CD4-positive, alpha-beta T cell treated with Interleukin-2 at 100 ng/mL for 4 hours (primary cell): Measurements from ENCODE around the gene UST.
A peak's percentile ranks its signal among the peaks of the same experiment; 100 is the strongest.

ENCODE experiments used
- DNase-seq: peaks from one replicate; pipeline ENCODE4 v3.0.0-alpha.2; 2020; ENCODE audit warnings: low spot score

UST gene

GRCh38 chr6:148803979-148804378 lies 57.1 kb downstream of the UST start:
- DNase-seq = no peak

DNA sequence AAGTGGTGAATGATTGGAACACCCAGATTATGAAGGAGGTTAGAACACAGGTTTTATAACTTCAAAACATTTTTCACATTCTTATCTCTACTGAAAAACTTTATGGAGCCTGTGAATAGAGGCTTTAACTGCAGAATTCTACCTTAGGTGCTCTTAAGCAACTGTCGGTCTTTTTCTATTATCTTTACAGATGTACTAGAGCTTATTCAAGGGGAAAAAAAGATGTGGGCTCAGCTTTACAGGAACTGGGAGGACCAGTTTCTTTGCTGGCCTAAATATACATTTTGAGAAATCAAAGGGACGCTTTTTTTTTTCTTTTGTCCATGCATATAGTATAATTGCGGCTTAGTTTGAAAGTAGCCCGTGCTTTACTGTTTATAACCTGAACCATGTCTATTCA lies 58.9 kb downstream of the UST start:
- no peak for DNase-seq

DNA sequence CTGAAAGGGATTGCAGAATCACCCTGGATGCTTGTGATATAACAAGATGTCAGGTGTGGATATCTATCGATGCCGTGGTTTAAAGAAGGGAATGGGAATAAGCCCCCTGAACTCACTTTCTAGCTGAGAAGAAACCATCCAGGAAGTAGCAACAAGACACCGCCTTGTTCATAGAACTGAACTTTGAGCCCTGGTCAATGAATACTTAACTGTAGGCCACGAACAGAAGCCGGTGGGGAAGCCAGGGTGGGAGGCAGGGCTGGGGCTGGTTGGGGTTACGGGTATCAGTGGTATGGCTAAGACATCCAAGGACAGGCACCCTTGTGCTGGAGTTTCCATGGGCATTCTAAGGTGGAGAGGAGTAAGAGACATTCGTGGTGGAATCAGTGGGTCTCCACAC lies 61.0 kb downstream of the UST start:
- no peak for DNase-seq

- no peak for DNase-seq
Observed at GRCh38 chr6:148808786-148809304, 62.0 kb downstream of the UST start.

DNA sequence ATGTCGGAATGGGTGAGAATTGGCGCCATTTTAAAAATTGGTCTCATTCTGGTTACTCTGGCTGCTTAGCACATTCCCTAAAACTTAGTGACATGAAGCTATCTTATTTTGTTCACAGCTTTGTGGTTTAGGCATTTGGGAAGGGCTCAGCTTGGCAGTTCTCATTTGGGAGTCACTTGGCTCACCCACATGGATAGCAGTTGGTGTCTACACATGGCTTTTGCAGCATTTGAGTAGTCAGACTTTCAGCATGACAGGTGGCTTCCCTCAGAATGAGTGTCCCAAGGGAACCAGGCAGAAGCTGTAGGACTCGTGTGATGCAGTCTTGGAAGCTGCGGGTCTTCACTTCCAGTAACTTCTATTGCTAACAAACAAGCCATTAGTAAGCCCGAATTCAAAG lies 64.6 kb downstream of the UST start:
- DNase-seq = no peak

DNA sequence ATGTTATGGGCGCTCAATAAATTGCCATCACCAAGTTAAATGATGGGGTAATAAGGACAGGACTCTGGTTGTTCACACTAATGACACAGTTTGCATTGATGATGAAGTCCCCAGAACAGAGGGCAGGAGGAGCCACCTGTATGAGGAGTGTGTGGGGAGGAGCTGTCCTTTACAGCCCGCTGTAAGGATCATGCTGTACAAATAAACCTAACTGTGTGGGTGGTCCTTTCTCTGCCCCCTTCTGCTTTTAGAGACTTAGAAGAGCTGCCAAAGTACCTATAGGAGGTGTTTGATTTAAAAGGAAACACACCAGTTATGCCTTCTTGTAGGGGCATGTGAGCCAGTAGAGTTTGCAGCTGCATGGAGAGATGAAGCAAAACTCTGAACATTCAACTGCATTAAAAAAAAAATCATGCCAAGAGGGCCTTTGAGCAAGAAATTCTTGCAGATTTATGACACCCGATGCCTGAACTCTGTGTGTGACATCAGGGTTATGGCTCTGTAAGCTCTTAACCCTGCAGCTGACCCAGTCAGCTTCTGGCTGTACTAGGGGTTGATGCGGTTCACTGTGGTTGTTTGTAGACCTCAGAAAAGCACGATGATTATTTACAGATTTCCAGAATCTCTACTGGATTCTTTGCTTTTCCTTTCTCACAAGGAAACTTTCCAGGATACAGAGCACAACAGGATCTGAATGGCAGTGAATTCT lies 67.4 kb downstream of the UST start:
- no peak for DNase-seq

DNA sequence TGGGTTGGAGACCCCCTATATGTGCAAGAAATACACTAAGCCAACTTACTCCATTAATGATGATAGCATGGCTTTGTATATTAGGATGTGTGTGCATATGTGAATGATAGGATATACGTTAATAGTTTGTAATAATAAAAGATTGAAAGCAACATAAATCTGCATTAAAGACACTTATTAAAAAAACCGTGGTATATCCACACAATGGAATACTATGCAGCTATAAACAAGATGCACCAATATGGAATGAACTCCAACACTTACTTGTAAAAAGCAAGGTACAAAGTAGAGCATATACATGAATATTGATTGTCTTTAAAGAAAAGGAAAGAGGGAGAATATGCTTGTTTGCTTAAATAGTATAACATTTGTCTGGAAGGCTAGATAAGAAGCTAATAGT lies 68.0 kb downstream of the UST start:
- DNase-seq = no peak

GRCh38 chr6:148816117-148816516 lies 69.3 kb downstream of the UST start:
- DNase-seq = no peak

DNA sequence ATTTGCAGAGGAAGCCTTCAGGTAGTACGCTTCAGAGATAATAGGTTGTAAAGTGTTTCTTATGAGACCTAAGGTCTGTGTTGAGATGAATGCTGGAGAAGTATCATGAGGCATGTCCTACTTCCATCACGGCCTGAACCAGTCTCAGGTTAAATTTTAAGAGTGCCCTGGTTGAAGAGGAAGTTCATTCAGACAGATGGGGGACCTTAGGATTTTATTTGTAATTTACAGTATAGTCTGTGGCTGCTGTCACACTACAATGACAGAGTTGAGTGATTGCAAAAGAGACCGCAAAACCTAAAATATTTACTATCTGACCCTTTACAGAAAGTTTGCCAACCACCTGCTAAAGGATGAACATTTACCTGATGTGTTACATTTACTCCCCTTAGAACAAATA lies 70.9 kb downstream of the UST start:
- no peak for DNase-seq

- DNase-seq = no peak
Observed at GRCh38 chr6:148818939-148819575, 72.2 kb downstream of the UST start.

- no peak for DNase-seq
Observed at GRCh38 chr6:148819852-148820251, 73.0 kb downstream of the UST start.

- no peak for DNase-seq
Observed at GRCh38 chr6:148822819-148823218, 76.0 kb downstream of the UST start.

GRCh38 chr6:148824291-148824690 lies 77.5 kb downstream of the UST start:
- DNase-seq = no peak

DNA sequence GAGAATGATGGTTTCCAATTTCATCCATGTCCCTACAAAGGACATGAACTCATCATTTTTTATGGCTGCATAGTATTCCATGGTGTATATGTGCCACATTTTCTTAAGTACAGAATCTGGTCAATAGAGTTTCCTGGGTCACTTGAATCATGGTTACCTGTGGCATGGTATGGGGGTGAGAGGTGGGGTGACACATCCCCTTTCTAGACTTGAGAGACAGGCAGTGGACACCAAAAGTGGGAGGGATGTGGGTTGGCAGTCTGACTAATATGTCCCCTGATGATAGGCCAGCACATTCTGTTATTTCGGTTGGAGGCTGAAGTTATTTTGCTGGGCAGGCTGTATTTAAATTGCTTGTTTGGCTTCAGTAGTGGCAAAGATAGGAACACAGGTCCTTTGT lies 78.1 kb downstream of the UST start:
- DNase-seq = no peak

- no peak for DNase-seq
Observed at GRCh38 chr6:148825492-148825891, 78.7 kb downstream of the UST start.

- DNase-seq = no peak
Observed at GRCh38 chr6:148827416-148828045, 80.7 kb downstream of the UST start.

DNA sequence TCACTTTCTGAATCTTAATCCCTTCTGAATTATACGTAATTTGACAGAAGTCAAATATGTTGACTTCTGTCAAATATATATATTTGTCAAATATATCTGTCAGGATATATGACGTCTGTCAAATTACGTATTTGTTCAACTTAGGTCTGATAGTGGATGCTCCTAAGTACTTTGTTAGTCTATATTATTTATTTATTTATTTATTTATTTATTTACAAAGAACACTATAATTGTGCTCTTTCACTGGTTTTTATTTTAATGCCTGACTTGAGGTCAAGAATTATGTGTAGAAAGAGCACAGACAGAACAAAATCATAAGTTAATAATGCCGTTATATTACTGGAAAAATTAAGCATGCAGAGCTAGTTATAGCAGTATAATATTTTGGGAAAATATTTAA lies 81.2 kb downstream of the UST start:
- no peak for DNase-seq

GRCh38 chr6:148829415-148830101 lies 82.7 kb downstream of the UST start:
- no peak for DNase-seq

DNA sequence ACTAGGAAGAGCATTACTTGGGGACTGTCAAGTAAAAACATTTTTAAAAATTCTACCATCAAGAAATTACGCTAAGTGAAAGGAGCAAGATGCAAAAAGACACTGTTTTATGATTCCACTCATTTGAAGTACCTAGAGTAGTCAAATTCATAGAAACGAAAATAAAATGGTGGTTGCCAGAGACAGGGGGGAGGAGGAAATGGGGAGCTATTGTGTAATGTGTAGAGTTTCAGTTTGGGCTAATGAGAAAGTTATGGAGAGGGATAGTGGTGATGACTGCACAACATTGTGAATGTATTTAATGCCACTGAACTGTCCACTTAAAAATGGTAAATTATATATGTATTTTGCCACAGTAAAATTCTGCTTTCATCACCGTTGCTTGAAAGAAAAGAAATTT lies 83.8 kb downstream of the UST start:
- peak; percentile 20 for DNase-seq

- peak; percentile 59 for DNase-seq
Observed at GRCh38 chr6:148831064-148831463, 84.2 kb downstream of the UST start.

DNA sequence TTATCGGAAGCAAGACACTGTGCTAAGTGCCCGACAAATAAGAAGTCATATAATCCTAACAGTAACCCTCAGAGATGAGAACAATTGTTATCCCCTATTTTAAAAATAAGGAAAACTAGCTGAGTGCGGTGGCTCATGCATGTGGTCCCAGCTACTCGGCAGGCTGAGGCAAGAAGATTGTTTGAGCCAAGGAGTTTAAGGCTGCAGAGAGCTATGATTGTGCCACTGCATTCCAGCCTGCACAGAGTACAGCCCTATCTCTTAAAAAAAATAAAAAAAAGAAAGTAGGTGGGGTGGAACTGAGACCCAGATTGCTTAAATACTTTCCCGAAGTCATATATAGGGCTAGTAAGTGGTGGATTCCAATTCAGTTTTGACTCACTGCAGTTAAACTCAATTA lies 84.7 kb downstream of the UST start:
- no peak for DNase-seq

- no peak for DNase-seq
Observed at GRCh38 chr6:148835920-148836441, 89.2 kb downstream of the UST start.

DNA sequence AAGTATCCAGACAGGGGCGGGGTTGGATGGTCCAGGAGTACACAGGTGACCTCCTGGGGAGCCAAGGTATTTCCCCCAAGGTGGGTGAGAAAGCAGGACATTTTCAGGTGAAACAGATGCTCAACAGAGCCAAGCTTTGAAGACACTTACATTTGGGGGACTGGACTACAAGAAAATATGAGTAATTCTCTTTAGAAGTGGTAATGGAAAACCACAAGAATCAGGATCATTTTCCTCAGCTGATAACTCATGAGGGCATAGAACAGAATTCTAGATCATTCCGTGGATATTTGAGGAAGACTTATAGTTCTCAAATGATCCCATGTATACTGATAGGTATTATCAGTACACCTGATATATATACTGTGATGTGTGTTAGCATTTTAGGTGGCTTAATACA lies 89.9 kb downstream of the UST start:
- no peak for DNase-seq
